ENCODE data around the gene CHRNA3. TPM values are rescaled to one million over a fixed set of nuclear protein-coding genes. Genes with fewer than 3 reads are reported as not detected.
A peak's percentile ranks its signal among the peaks of the same experiment; 100 is the strongest.

The CHRNA3 gene
- total RNA-seq, 4 donors from 2014 or later, result 0.70 to 1.9 (median 1.6) TPM; not detected in 1

DNA sequence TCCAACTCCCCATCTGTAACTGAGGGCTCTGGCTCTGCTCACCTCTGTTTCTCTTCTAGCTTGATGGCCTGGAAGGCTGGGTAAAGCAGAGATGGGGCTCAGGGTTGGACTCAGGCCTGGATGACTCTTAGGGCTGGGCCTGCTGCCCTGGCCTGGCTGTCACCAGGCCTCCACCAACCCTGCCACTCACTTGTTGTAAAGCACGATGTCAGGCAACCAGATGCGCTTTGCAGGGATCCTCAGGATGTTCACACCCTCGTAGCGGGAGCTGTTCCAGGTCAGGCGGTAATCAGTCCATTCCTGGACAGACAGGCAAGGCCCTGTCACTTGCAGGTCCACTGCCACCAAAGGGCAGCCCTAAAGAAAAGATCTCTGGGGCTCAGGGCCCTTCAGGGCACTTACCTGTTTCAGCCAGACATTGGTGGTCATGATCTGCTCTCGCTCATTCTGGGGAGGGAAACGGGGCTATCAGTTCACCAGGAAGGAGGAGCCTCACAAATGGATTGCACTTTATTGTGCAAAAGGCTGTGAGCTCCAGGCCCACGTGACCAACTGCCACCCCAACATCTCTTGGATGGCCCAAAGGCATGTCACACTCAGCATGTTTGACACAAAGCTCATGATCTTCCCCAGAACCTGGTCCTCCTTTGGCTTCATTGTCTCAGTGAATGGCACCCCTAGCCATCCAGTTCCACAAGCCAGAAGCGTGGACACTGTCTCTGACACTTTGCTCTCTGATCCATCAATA, 10.3 kb upstream of the CHRNA3 start:
- Histone ChIP-seq H3K4me3 (no peak overlapping the region), H3K4me1 (peaks cover 10% of the 10 kb centered on the region), H3K36me3 (no peaks in the 10 kb centered on the region), H3K27me3 (peaks cover 22% of the 10 kb centered on the region), H3K27ac (no peak overlapping the region), H3K9me3 (peaks cover 6% of the 10 kb centered on the region)
- TF ChIP-seq, protein P1, sequence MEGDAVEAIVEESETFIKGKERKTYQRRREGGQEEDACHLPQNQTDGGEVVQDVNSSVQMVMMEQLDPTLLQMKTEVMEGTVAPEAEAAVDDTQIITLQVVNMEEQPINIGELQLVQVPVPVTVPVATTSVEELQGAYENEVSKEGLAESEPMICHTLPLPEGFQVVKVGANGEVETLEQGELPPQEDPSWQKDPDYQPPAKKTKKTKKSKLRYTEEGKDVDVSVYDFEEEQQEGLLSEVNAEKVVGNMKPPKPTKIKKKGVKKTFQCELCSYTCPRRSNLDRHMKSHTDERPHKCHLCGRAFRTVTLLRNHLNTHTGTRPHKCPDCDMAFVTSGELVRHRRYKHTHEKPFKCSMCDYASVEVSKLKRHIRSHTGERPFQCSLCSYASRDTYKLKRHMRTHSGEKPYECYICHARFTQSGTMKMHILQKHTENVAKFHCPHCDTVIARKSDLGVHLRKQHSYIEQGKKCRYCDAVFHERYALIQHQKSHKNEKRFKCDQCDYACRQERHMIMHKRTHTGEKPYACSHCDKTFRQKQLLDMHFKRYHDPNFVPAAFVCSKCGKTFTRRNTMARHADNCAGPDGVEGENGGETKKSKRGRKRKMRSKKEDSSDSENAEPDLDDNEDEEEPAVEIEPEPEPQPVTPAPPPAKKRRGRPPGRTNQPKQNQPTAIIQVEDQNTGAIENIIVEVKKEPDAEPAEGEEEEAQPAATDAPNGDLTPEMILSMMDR (IDR thresholded peaks at IDR 0.05), result no peak
- TF ChIP-seq EP300 (IDR thresholded peaks at IDR 0.05) (no peak), POLR2A (IDR thresholded peaks at IDR 0.05) (no peak), POLR2AphosphoS5 (IDR thresholded peaks at IDR 0.05) (no peak)
- WGBS, result 96% methylated on average over 1 of the region's 9 CpGs
- peak in 1 of 2 donors; percentile 56 for DNase-seq (ENCODE audit: low spot score in 2 of 2)

DNA sequence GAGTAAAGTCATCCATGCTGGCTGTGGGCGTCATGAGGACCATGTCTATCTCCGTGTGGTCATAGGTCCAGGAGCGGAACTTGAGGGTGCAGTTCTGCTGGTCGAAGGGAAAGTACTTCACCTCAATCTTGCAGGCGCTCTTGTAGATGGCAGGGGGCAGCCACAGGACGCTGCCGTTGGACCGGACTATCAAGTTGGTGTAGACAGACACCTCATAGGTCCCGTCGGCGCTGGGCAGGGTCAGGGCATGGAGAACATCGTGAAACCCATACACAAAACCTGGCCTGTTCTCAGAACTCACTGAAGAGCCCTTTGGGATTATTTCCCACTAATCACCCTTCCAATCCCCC, 8.9 kb upstream of the CHRNA3 start:
- no peaks in the 10 kb centered on the region for H3K36me3 ChIP-seq
- no peak overlapping the region for H3K4me3 ChIP-seq
- no peak for TF ChIP-seq POLR2A (IDR thresholded peaks at IDR 0.05)
- no peak for TF ChIP-seq POLR2AphosphoS5 (IDR thresholded peaks at IDR 0.05)
- TF ChIP-seq, protein P1 (IDR thresholded peaks at IDR 0.05), result no peak
- no peak for TF ChIP-seq EP300 (IDR thresholded peaks at IDR 0.05)
- DNase-seq (ENCODE audit: low spot score in 2 of 2), result no peak
- peaks cover 26% of the 10 kb centered on the region for H3K27me3 ChIP-seq
- H3K4me1 ChIP-seq, result peaks cover 10% of the 10 kb centered on the region
- H3K9me3 ChIP-seq, result peaks cover 6% of the 10 kb centered on the region
- whole genome bisulfite sequencing, result 92% methylated on average over 8 of the region's 12 CpGs
- H3K27ac ChIP-seq, result no peak overlapping the region

DNA sequence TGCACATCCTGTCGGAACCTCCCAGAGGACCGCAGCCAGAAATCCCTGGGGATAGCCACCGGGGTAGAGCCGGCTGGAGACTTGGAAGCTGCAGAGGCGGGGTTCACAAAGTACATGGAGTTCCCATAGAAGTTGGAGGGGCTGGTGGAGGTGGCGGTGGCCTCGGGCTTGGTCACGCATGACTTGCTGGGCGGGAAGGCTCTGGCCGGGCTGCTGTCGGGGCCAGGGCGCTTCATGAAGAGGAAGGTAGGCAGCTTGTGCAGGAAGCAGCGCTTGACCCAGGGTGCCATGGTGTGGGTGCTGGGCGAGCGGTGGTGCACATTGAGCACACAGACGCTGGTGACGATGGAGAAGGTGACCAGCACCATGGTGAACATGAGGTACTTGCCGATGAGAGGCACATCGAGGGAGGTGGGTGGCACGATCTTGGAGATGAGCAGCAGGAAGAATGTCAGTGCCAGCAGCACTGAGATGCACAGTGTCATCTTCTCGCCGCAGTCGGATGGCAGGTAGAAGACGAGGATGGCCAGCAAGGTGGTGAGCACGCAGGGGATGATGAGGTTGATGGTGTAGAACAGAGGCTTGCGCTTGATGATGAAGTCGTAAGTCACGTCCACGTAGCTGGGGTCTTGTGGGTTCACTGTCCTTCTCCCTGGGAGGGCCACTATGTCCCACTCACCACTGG, 8.4 kb upstream of the CHRNA3 start:
- Histone ChIP-seq H3K9me3 (peaks cover 6% of the 10 kb centered on the region), H3K27ac (no peak overlapping the region), H3K4me1 (peaks cover 10% of the 10 kb centered on the region), H3K4me3 (no peak overlapping the region), H3K36me3 (no peaks in the 10 kb centered on the region), H3K27me3 (peaks cover 29% of the 10 kb centered on the region)
- TF ChIP-seq EP300 (IDR thresholded peaks at IDR 0.05), result no peak
- no peak for TF ChIP-seq POLR2A (IDR thresholded peaks at IDR 0.05)
- TF ChIP-seq, protein P1 (IDR thresholded peaks at IDR 0.05), result no peak
- TF ChIP-seq POLR2AphosphoS5 (IDR thresholded peaks at IDR 0.05), result no peak
- peak in 1 of 2 donors; percentile 67 for DNase-seq (ENCODE audit: low spot score in 2 of 2)
- 76% methylated on average over 29 of the region's 29 CpGs for WGBS

DNA sequence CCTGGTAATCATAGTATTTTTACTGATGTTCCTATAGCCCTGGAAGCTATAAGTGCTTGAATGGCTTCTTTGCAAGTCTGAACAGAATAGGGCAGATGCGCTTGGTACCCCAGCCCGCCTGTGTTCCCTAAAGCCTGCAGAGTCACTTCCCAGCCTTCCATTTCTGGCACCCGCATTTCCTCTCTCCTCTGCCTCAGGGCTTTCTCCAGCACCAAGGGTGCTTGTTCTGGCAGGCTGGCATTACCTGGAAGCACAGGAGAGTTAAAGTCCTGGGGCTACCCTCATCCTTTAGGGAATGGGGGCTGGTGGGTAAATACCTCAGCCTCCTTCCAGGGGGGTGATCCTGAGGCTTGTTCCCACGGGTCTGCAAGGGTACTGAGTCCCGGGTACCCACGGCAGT, 7.4 kb upstream of the CHRNA3 start:
- H3K36me3 ChIP-seq, result no peaks in the 10 kb centered on the region
- no peak for TF ChIP-seq POLR2A (IDR thresholded peaks at IDR 0.05)

GRCh38 chr15:78627348-78627747, 6.6 kb upstream of the CHRNA3 start:
- H3K9me3 ChIP-seq, result no peaks in the 10 kb centered on the region
- no peak overlapping the region for H3K4me3 ChIP-seq
- H3K27ac ChIP-seq, result no peak overlapping the region
- TF ChIP-seq EP300 (IDR thresholded peaks at IDR 0.05) (no peak), POLR2AphosphoS5 (IDR thresholded peaks at IDR 0.05) (no peak), POLR2A (IDR thresholded peaks at IDR 0.05) (no peak)
- TF ChIP-seq, protein P1 (IDR thresholded peaks at IDR 0.05), result no peak
- H3K27me3 ChIP-seq, result peaks cover 38% of the 10 kb centered on the region
- H3K36me3 ChIP-seq, result no peaks in the 10 kb centered on the region
- 85% methylated on average over 8 of the region's 8 CpGs for WGBS
- peaks cover 10% of the 10 kb centered on the region for H3K4me1 ChIP-seq
- DNase-seq (ENCODE audit: low spot score in 2 of 2), result peak in 1 of 2 donors; percentile 18

More for the DNA sequence above, 7.4 kb upstream of the CHRNA3 start:
- Histone ChIP-seq H3K27me3 (peaks cover 32% of the 10 kb centered on the region), H3K27ac (no peak overlapping the region), H3K9me3 (no peaks in the 10 kb centered on the region), H3K4me1 (peaks cover 10% of the 10 kb centered on the region), H3K4me3 (no peak overlapping the region)
- WGBS, result 49% methylated on average over 6 of the region's 6 CpGs
- peak in 1 of 2 donors; percentile 32 for DNase-seq (ENCODE audit: low spot score in 2 of 2)

All from suprapubic skin (tissue), 4 donors.